HEK293T (cell line): ENCODE results near the gene BMP7.

ENCODE experiments used
- CTCF ChIA-PET: fragments of 350-600 bp; formaldehyde crosslinking; extraction: SDS; loops from one replicate; lab custom pipeline; 2021; ENCODE audit warnings: antibody characterized with exemption, inconsistent platforms; lab: Yijun Ruan, JAX
- POLR2A ChIA-PET: fragments of 350-600 bp; formaldehyde crosslinking; extraction: SDS; loops from one replicate; lab custom pipeline; 2020; ENCODE audit warnings: antibody characterized with exemption, inconsistent platforms; lab: Yijun Ruan, JAX
- DNase-seq: peaks from one replicate; pipeline ENCODE4 v3.0.0; 2012; ENCODE audit warnings: mixed read lengths; ENCODE audit errors: extremely low spot score
- ARNT ChIP-seq: fragments of 450-650 bp; IDR thresholded peaks from 2 replicates; pipeline ENCODE4 v1.6.1; 2017; ENCODE audit warnings: mild to moderate bottlenecking
- BHLHE40 ChIP-seq: fragments of 450-650 bp; IDR thresholded peaks from 2 replicates; pipeline ENCODE4 v1.6.1; 2016; ENCODE audit warnings: mild to moderate bottlenecking, moderate library complexity, borderline replicate concordance
- CTBP1 ChIP-seq: fragments of 450-650 bp; IDR thresholded peaks from 2 replicates; pipeline ENCODE4 v1.6.1; 2016; ENCODE audit warnings: borderline replicate concordance
- ELF4 ChIP-seq: fragments of 450-650 bp; IDR thresholded peaks from 2 replicates; pipeline ENCODE4 v1.6.1; 2017; ENCODE audit warnings: antibody characterized with exemption
- FOXA1 ChIP-seq: fragments of 450-650 bp; IDR thresholded peaks from 2 replicates; pipeline ENCODE4 v1.6.1; 2016; ENCODE audit warnings: mild to moderate bottlenecking
- FOXK2 ChIP-seq: fragments of 450-650 bp; IDR thresholded peaks from 2 replicates; pipeline ENCODE4 v1.6.1; 2016; ENCODE audit warnings: mild to moderate bottlenecking
- FOXM1 ChIP-seq: fragments of 450-650 bp; IDR thresholded peaks from 2 replicates; pipeline ENCODE4 v1.6.1; 2017; ENCODE audit warnings: mild to moderate bottlenecking, borderline replicate concordance
- HDGF ChIP-seq: fragments of 450-650 bp; IDR thresholded peaks from 2 replicates; pipeline ENCODE4 v1.6.1; 2017; ENCODE audit warnings: antibody characterized with exemption, borderline replicate concordance
- L3MBTL2 ChIP-seq: fragments of 450-650 bp; conservative IDR thresholded peaks from 2 replicates; pipeline ENCODE4 v1.6.1; 2016; ENCODE audit warnings: mild to moderate bottlenecking
- LEF1 ChIP-seq: fragments of 450-650 bp; IDR thresholded peaks from 2 replicates; pipeline ENCODE4 v1.6.1; 2017; ENCODE audit warnings: mild to moderate bottlenecking, borderline replicate concordance
- NFRKB ChIP-seq: fragments of 450-650 bp; IDR thresholded peaks from 2 replicates; pipeline ENCODE4 v1.6.1; 2016; ENCODE audit warnings: mild to moderate bottlenecking, moderate library complexity
- PKNOX1 ChIP-seq: fragments of 450-650 bp; IDR thresholded peaks from 2 replicates; pipeline ENCODE4 v1.6.1; 2016
- SP1 ChIP-seq: fragments of 450-650 bp; IDR thresholded peaks from 2 replicates; pipeline ENCODE4 v1.6.1; 2017
- SUZ12 ChIP-seq: fragments of 450-650 bp; IDR thresholded peaks from 2 replicates; pipeline ENCODE4 v1.6.1; 2016; ENCODE audit warnings: mild to moderate bottlenecking
- TARDBP ChIP-seq: fragments of 450-650 bp; IDR thresholded peaks from 2 replicates; pipeline ENCODE4 v1.6.1; 2016
- ZNF384 ChIP-seq: fragments of 450-650 bp; IDR thresholded peaks from 2 replicates; pipeline ENCODE4 v1.6.1; 2016

BMP7 gene

GRCh38 chr20:57203204-57203603 is 63.2 kb downstream of the BMP7 start:
- no peak for TF ChIP-seq BHLHE40
- no peak for TF ChIP-seq FOXM1
- TF ChIP-seq LEF1, result no peak
- TF ChIP-seq NFRKB, result no peak
- no peak for TF ChIP-seq FOXK2
- TF ChIP-seq ELF4, result no peak
- TF ChIP-seq ARNT, result no peak
- no peak for TF ChIP-seq CTBP1
- TF ChIP-seq TARDBP, result no peak
- no peak for TF ChIP-seq ZNF384
- no peak for TF ChIP-seq PKNOX1
- no peak for TF ChIP-seq SUZ12
- ChIA-PET POLR2A (no interaction called here), CTCF (no interaction called here)
- DNase-seq, result no peak

GRCh38 chr20:57202309-57202708 is 64.1 kb downstream of the BMP7 start:
- CTCF ChIA-PET, result no interaction called here
- no peak for DNase-seq
- TF ChIP-seq PKNOX1 (no peak), LEF1 (no peak), SP1 (no peak), BHLHE40 (no peak), SUZ12 (no peak), ARNT (no peak), ZNF384 (no peak), FOXM1 (no peak), TARDBP (no peak), HDGF (no peak), FOXK2 (no peak), CTBP1 (no peak), L3MBTL2 (no peak), NFRKB (no peak), ELF4 (no peak), FOXA1 (no peak)
- POLR2A ChIA-PET, result no interaction called here

GRCh38 chr20:57200882-57201695 is 65.4 kb downstream of the BMP7 start:
- no peak for TF ChIP-seq L3MBTL2
- no peak for DNase-seq
- CTCF ChIA-PET, result interaction anchor here (0.6 kb wide), 1 partner anchor 80 kb away, joined by 3 read pairs; no protein-coding TSS in a partner anchor
- POLR2A ChIA-PET, result interaction anchor here (0.9 kb wide), 1 partner anchor 22 kb away, joined by 3 read pairs; no protein-coding TSS in a partner anchor

- DNase-seq, result no peak
- no peak for TF ChIP-seq CTBP1
- no peak for TF ChIP-seq SP1
- TF ChIP-seq ELF4, result no peak
- TF ChIP-seq LEF1, result no peak
- no peak for TF ChIP-seq FOXM1
- no peak for TF ChIP-seq SUZ12
- no peak for TF ChIP-seq L3MBTL2
- no peak for TF ChIP-seq FOXA1
- TF ChIP-seq ZNF384, result no peak
- no peak for TF ChIP-seq TARDBP
- TF ChIP-seq HDGF, result no peak
- no peak for TF ChIP-seq BHLHE40
- TF ChIP-seq FOXK2, result no peak
- TF ChIP-seq PKNOX1, result no peak
- TF ChIP-seq ARNT, result no peak
- TF ChIP-seq NFRKB, result no peak
- CTCF ChIA-PET, result no interaction called here
- POLR2A ChIA-PET, result no interaction called here
Observed at GRCh38 chr20:57199656-57200405, 66.6 kb downstream of the BMP7 start.

GRCh38 chr20:57198132-57199072 is 68.0 kb downstream of the BMP7 start:
- POLR2A ChIA-PET, result no interaction called here
- CTCF ChIA-PET, result no interaction called here
- TF ChIP-seq ARNT (no peak), L3MBTL2 (no peak), TARDBP (no peak), SUZ12 (no peak), NFRKB (no peak), FOXM1 (no peak)
- no peak for DNase-seq
